Hematopoietic multipotent progenitor cell (in vitro differentiated cells): ENCODE results near the gene MRPL39. TPM values are rescaled to one million over a fixed set of nuclear protein-coding genes. Genes with fewer than 3 reads are reported as not detected.
A peak's percentile ranks its signal among the peaks of the same experiment; 100 is the strongest.

Source experiments
- DNase-seq, 3 donors: peaks; one replicate each; pipeline ENCODE4 v3.0.0-alpha.2; 2011 to 2015; ENCODE audit warnings: low read depth in 2 of 3, low spot score in 2 of 3
- total RNA-seq: library from RNA; depleted of rRNA; stranded (reverse); fragments of >200 nt; gene quantifications from one replicate; pipeline ENCODE4 v1.2.3, GENCODE V29; 2012

The MRPL39 gene
- total RNA-seq, 1 donor = 8.1 TPM

- no peak for DNase-seq
Measured at GRCh38 chr21:25569711-25570110, 37.6 kb downstream of the MRPL39 start.

GRCh38 chr21:25569084-25569483 is 38.2 kb downstream of the MRPL39 start:
- DNase-seq = no peak

DNA sequence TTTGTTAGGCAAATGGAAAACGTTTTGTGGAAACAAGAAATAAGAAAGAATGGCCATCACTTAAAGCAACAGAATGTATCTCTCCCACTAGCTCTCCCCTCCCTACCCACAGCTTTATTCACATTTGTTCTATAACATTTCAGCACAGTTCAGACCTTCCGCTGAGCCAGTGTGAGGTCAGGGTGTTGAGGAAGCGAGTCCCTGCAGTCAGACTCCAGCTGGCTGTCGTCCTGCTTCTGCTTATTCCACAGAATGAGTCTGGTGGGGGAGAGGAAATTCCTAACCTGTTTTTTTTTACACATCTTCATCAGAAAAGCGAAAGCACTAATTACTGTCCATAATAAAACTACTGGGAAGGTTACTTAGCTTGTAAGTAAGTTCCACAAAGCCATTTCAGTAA is 39.0 kb downstream of the MRPL39 start:
- peak in 2 of 3 donors; percentile 21 to 49 for DNase-seq

DNA sequence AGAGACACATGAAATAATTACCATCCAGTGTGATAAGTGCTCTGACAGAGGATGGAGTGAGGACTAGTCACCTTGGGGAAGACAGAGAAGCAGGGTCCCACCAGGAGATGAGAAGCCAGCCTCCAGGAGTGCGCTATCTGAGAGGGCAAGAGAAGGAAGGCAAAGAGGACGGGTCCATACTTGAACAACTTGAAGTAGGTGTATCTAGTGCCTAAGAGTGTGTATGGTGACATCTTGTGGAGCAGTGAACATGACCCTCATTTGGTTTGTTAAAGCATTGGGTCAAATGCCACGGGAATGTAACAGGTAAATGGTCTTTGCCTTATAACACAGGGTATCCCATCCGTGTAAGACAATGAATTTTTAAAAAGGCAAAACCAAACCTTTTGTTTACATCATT is 39.8 kb downstream of the MRPL39 start:
- no peak for DNase-seq

DNA sequence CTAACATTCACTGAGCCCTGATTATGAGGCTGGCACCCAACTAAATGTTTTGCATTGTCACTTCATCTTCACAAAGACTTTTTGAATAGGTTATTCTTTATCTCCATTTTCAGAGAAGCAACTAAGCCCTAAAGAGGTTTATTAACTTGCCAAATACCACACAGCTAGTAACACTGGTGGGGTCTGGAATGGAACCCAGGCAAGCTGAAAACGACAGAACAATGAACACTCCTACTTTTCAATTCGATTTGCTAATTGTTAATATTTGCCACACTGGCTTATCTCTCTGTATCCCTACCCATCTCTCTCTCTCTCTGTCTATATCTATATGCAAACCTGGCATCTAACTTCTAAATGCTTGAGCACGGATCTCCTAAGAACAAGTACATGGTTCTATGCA is 40.6 kb downstream of the MRPL39 start:
- no peak for DNase-seq

GRCh38 chr21:25565272-25566211 is 41.7 kb downstream of the MRPL39 start:
- DNase-seq = no peak

DNA sequence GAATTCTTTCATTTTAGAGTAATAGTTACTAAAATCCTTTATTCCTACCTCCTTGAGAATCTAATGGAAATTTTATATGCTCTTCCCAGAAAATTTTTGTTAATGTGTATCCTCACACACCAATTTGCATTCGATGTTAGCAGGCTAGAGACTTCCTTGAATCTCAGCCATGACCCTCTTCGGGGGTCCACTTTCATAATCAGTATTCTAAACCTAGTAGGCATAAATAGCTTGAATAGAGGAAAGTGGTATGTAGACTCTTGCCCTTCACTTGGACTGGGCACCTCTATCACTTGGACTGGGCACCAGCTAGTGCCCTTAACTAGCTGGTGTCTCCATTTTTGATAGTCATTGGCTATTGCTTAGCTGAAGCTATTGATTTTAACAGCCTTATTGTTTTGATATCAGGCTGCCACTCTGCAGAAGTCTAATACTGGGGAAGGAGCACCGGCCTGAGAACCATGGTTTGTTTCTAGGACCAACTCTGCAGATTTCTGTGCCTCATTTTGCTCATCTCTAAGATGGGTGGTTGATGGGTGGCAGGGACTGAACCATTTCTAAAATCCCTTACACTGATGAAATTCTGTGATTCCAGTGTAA is 42.8 kb downstream of the MRPL39 start:
- DNase-seq = no peak

GRCh38 chr21:25563361-25564116 is 43.7 kb downstream of the MRPL39 start:
- peak in 2 of 3 donors; percentile 31 to 71 for DNase-seq

DNA sequence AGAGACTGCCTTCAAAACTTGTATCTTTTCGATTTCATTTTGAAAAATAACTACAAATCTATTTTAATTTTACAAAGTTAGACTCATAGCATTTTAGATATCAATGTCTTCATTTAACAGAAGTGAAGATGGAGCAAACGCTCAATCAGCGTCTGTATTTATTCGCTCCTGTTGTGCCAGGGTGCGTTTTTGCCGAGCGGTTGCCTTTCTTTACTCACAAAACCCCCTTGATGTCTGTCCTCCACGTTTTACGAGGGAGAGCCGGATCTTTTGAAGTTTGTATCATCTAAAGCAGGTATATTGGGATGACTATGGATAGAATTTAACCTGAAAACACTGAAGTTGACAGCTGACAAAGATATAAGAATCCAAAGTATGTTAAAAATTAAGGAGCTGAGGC is 44.6 kb downstream of the MRPL39 start:
- DNase-seq = no peak

DNA sequence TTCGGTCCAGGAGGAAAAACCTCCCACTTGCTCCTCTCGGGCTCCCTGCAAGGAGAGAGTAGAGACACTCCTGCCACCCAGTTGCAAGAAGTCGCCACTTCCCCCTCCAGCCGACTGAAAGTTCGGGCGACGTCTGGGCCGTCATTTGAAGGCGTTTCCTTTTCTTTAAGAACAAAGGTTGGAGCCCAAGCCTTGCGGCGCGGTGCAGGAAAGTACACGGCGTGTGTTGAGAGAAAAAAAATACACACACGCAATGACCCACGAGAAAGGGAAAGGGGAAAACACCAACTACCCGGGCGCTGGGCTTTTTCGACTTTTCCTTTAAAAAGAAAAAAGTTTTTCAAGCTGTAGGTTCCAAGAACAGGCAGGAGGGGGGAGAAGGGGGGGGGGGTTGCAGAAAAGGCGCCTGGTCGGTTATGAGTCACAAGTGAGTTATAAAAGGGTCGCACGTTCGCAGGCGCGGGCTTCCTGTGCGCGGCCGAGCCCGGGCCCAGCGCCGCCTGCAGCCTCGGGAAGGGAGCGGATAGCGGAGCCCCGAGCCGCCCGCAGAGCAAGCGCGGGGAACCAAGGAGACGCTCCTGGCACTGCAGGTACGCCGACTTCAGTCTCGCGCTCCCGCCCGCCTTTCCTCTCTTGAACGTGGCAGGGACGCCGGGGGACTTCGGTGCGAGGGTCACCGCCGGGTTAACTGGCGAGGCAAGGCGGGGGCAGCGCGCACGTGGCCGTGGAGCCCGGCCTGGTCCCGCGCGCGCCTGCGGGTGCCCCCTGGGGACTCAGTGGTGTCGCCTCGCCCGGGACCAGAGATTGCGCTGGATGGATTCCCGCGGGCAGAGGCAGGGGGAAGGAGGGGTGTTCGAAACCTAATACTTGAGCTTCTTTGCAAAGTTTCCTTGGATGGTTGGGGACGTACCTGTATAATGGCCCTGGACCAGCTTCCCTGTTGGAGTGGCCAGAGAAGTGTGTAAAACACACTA is 45.3 kb downstream of the MRPL39 start:
- DNase-seq = peak; percentile 44 to 89 (median 87)

- no peak for DNase-seq
Measured at GRCh38 chr21:25560891-25561290, 46.4 kb downstream of the MRPL39 start.

GRCh38 chr21:25560271-25560685 is 47.0 kb downstream of the MRPL39 start:
- no peak for DNase-seq

DNA sequence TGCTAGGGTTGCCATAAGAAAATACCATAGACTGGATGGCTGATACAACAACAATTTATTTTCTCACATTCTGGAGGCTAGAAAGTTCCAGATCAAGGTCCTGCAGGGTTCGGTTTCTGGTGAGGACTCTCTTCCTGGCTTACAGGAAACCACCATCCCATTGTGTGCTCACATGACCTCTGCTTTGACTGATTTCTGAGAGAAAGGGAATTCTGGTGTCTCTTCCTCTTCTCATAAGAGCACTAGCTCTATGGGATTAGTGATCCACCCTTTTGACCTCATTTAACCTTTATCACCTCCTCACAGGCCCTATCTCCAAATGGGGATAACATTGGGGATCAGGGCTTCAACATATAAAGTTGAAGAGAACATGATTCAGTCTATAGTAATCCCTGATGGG is 47.5 kb downstream of the MRPL39 start:
- DNase-seq = no peak

GRCh38 chr21:25558123-25558522 is 49.2 kb downstream of the MRPL39 start:
- no peak for DNase-seq

- DNase-seq = no peak
Measured at GRCh38 chr21:25557180-25557579, 50.1 kb downstream of the MRPL39 start.

DNA sequence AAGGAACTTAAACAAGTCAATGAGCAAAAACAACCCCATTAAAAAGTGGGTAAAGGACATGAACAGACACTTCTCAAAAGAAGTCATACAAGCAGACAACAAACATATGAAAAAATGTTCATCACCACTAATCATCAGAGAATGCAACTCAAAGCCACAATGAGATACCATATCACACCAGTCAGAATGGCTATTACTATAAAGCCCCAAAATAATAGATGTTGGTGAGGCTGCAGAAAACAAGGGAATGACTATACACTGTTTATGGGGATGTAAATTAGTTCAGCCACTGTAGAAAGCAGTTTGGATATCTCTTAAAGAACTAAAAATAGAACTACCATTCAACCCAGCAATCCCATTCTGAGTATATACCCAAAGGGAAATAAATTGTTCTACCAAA is 51.2 kb downstream of the MRPL39 start:
- no peak for DNase-seq

DNA sequence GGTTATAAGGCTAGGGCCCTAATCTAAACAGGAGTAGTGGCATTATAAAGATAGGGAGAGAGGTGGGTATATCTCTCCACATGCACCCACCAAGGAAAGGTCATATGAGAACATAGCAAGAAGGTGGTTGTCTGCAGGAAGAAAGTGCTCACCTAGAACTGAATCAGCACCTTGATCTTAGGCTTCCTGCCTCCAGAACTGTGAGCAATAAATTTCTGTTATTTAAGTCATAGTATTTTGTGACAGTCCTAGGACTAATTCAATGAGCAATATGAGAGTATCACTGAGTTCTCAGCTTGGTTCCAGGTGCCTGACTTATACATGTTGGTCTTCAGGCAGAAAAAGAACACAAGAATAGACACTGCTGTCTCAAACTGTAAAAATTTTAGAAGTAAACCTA is 51.8 kb downstream of the MRPL39 start:
- no peak for DNase-seq

DNA sequence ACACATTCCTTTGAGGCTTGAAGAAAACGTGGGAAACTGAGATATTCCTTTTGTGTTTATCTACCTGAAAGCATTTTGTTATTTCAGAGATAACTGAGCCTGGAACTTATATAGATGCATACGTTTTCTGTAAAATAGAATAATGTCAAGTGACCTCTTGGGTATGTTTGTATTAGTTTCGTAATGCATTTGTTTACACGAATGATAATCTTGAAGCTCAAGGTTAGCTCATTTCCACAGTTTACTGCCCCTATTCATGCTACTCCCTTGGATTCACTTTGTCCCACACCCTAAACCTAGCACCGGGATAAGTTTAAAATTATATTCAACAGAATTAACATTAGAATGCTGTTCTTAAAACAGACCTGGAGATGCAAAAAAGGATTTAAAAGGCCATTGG is 54.4 kb downstream of the MRPL39 start:
- no peak for DNase-seq

DNA sequence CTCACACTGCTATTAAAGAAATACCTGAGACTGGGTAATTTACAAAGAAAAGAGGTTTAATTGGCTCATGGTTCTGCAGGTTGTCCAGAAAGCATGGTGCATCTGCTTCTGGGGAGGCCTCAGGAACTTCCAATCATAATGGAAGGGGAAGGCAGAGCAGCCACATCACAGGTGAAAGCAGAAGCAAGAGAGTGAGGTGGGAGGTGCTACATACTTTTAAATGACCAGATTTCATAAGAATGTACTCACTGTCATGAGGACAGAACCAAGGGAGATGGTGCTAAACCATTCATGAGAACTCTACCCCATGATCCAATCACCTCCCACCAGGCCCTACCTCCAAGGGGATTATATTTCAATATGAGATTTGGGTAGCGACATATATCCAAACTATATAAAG is 55.7 kb downstream of the MRPL39 start:
- DNase-seq = no peak
